ENCODE results near the gene ELP4.

ELP4 gene

GRCh38 chr11:31636983-31637382, 127.4 kb downstream of the ELP4 start:
- Histone ChIP-seq H3K27me3 (ENCODE audit: insufficient read depth, low read length, poor library complexity) (no peaks in the 10 kb centered on the region), H3K79me2 (ENCODE audit: insufficient read depth, low read length) (no peaks in the 10 kb centered on the region), H3K9me3 (ENCODE audit: insufficient read depth, low read length, severe bottlenecking) (no peaks in the 10 kb centered on the region), H3K36me3 (ENCODE audit: insufficient read depth, low read length) (no peaks in the 10 kb centered on the region), H3K27ac (ENCODE audit: low read length) (no peak overlapping the region), H3K9ac (ENCODE audit: low read depth, low read length) (no peak overlapping the region), H3K4me2 (ENCODE audit: insufficient read depth, low read length) (no peak overlapping the region), H2AFZ (ENCODE audit: low read depth, low read length) (no peak overlapping the region), H3K4me1 (ENCODE audit: insufficient read depth, low read length) (no peaks in the 10 kb centered on the region), H3K4me3 (ENCODE audit: low read depth in 1 of 2, low read length in 2 of 2) (no peak overlapping the region), H4K20me1 (ENCODE audit: insufficient read depth, low read length) (no peaks in the 10 kb centered on the region)
- TF ChIP-seq, protein P1, sequence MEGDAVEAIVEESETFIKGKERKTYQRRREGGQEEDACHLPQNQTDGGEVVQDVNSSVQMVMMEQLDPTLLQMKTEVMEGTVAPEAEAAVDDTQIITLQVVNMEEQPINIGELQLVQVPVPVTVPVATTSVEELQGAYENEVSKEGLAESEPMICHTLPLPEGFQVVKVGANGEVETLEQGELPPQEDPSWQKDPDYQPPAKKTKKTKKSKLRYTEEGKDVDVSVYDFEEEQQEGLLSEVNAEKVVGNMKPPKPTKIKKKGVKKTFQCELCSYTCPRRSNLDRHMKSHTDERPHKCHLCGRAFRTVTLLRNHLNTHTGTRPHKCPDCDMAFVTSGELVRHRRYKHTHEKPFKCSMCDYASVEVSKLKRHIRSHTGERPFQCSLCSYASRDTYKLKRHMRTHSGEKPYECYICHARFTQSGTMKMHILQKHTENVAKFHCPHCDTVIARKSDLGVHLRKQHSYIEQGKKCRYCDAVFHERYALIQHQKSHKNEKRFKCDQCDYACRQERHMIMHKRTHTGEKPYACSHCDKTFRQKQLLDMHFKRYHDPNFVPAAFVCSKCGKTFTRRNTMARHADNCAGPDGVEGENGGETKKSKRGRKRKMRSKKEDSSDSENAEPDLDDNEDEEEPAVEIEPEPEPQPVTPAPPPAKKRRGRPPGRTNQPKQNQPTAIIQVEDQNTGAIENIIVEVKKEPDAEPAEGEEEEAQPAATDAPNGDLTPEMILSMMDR (IDR thresholded peaks at IDR 0.05; ENCODE audit: borderline replicate concordance, extremely low read depth, low read length, poor library complexity, severe bottlenecking): no peak
- no peak for TF ChIP-seq EZH2 (IDR thresholded peaks at IDR 0.05; ENCODE audit: borderline replicate concordance, low read depth, low read length, severe bottlenecking)
- no peak for ATAC-seq (ENCODE audit: insufficient read depth, low read depth)
- DNase-seq: no peak

DNA sequence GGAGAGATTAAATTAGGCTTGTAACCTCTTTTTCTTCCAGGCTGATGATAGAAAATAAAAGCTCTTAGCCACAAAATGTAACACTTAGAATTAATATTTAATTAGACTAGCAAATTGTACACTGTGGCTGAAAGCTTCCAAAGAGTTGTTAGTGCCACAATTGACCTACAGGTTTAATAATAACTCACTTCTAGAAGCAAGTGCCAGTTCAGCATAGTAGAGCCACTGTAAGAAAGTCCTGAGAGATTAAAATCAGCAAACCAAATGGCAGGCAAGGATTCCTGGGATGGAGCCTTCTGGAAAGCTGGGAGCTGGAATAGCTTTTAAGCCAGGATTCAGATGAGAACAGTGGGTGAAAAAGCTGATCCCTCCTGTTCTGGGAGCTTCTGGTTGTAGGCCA, 131.0 kb downstream of the ELP4 start:
- no peaks in the 10 kb centered on the region for H4K20me1 ChIP-seq (ENCODE audit: insufficient read depth, low read length)
- DNase-seq: no peak
- no peaks in the 10 kb centered on the region for H3K36me3 ChIP-seq (ENCODE audit: insufficient read depth, low read length)
- TF ChIP-seq EZH2 (IDR thresholded peaks at IDR 0.05; ENCODE audit: borderline replicate concordance, low read depth, low read length, severe bottlenecking): no peak
- TF ChIP-seq, protein P1 (IDR thresholded peaks at IDR 0.05; ENCODE audit: borderline replicate concordance, extremely low read depth, low read length, poor library complexity, severe bottlenecking): no peak
- H3K4me2 ChIP-seq (ENCODE audit: insufficient read depth, low read length): no peak overlapping the region
- H2AFZ ChIP-seq (ENCODE audit: low read depth, low read length): no peak overlapping the region
- H3K4me3 ChIP-seq (ENCODE audit: low read depth in 1 of 2, low read length in 2 of 2): no peak overlapping the region
- H3K27ac ChIP-seq (ENCODE audit: low read length): no peak overlapping the region
- no peaks in the 10 kb centered on the region for H3K9me3 ChIP-seq (ENCODE audit: insufficient read depth, low read length, severe bottlenecking)
- no peak for ATAC-seq (ENCODE audit: insufficient read depth, low read depth)
- no peaks in the 10 kb centered on the region for H3K4me1 ChIP-seq (ENCODE audit: insufficient read depth, low read length)
- no peaks in the 10 kb centered on the region for H3K79me2 ChIP-seq (ENCODE audit: insufficient read depth, low read length)
- H3K27me3 ChIP-seq (ENCODE audit: insufficient read depth, low read length, poor library complexity): no peaks in the 10 kb centered on the region
- no peak overlapping the region for H3K9ac ChIP-seq (ENCODE audit: low read depth, low read length)

GRCh38 chr11:31641477-31642062, 132.0 kb downstream of the ELP4 start:
- H3K36me3 ChIP-seq (ENCODE audit: insufficient read depth, low read length): no peaks in the 10 kb centered on the region
- no peaks in the 10 kb centered on the region for H3K27me3 ChIP-seq (ENCODE audit: insufficient read depth, low read length, poor library complexity)
- H3K4me3 ChIP-seq (ENCODE audit: low read depth in 1 of 2, low read length in 2 of 2): no peak overlapping the region
- ATAC-seq (ENCODE audit: insufficient read depth, low read depth): no peak
- no peak overlapping the region for H2AFZ ChIP-seq (ENCODE audit: low read depth, low read length)
- no peaks in the 10 kb centered on the region for H3K9me3 ChIP-seq (ENCODE audit: insufficient read depth, low read length, severe bottlenecking)
- H3K9ac ChIP-seq (ENCODE audit: low read depth, low read length): no peak overlapping the region
- no peak overlapping the region for H3K4me2 ChIP-seq (ENCODE audit: insufficient read depth, low read length)
- H3K79me2 ChIP-seq (ENCODE audit: insufficient read depth, low read length): no peaks in the 10 kb centered on the region
- DNase-seq: no peak
- no peak overlapping the region for H3K27ac ChIP-seq (ENCODE audit: low read length)
- H3K4me1 ChIP-seq (ENCODE audit: insufficient read depth, low read length): no peaks in the 10 kb centered on the region
- no peaks in the 10 kb centered on the region for H4K20me1 ChIP-seq (ENCODE audit: insufficient read depth, low read length)
- TF ChIP-seq, protein P1 (IDR thresholded peaks at IDR 0.05; ENCODE audit: borderline replicate concordance, extremely low read depth, low read length, poor library complexity, severe bottlenecking): peak; percentile 60
- TF ChIP-seq EZH2 (IDR thresholded peaks at IDR 0.05; ENCODE audit: borderline replicate concordance, low read depth, low read length, severe bottlenecking): no peak
